Osteoblast (primary cell): Measurements from ENCODE around the gene MISP. TPM values are rescaled to one million over a fixed set of nuclear protein-coding genes. Genes with fewer than 3 reads are reported as not detected.

ENCODE experiments used
- DNase-seq: peaks from one replicate; pipeline ENCODE4 v3.0.0; 2011; ENCODE audit warnings: low spot score, mixed read lengths; ENCODE audit not compliant: insufficient read length; ENCODE audit errors: missing footprints
- H2AFZ ChIP-seq: 2 replicates; pipeline ENCODE4 v1.6.0; 2011; ENCODE audit warnings: mild to moderate bottlenecking, low read length
- H3K27ac ChIP-seq: 2 replicates; pipeline ENCODE4 v1.5.1; 2011; ENCODE audit warnings: mild to moderate bottlenecking, low read depth, low read length, moderate library complexity
- H3K27me3 ChIP-seq: 2 replicates; pipeline ENCODE4 v1.6.0; 2012; ENCODE audit warnings: mild to moderate bottlenecking, control low read depth, inconsistent platforms, low read length, moderate library complexity; ENCODE audit not compliant: insufficient read depth
- H3K36me3 ChIP-seq: 2 replicates; pipeline ENCODE4 v1.5.1; 2011; ENCODE audit warnings: mild to moderate bottlenecking, low read length, control low read depth, moderate library complexity; ENCODE audit not compliant: insufficient read depth
- H3K4me1 ChIP-seq: 2 replicates; pipeline ENCODE4 v1.5.1; 2011; ENCODE audit warnings: mild to moderate bottlenecking, low read length, control low read depth, moderate library complexity; ENCODE audit not compliant: insufficient read depth
- H3K4me2 ChIP-seq: 2 replicates; pipeline ENCODE4 v1.6.0; 2011; ENCODE audit warnings: mild to moderate bottlenecking, low read length; ENCODE audit not compliant: insufficient read depth
- H3K4me3 ChIP-seq: fragments of 200-600 bp; sonication (generic); 3 replicates; pipeline ENCODE4 v1.5.1; 2012; ENCODE audit warnings: mild to moderate bottlenecking, low read length, inconsistent platforms; ENCODE audit not compliant: insufficient read depth
- H3K79me2 ChIP-seq: 2 replicates; pipeline ENCODE4 v1.6.0; 2012; ENCODE audit warnings: mild to moderate bottlenecking, low read length, control low read depth, inconsistent platforms; ENCODE audit not compliant: insufficient read depth
- H3K9me3 ChIP-seq: 2 replicates; pipeline ENCODE4 v1.5.1; 2011; ENCODE audit warnings: low read depth, low read length, control low read depth
- H4K20me1 ChIP-seq: 2 replicates; pipeline ENCODE4 v1.6.0; 2012; ENCODE audit warnings: mild to moderate bottlenecking, low read length, control low read depth; ENCODE audit not compliant: insufficient read depth
- CTCF ChIP-seq: IDR thresholded peaks from 2 replicates; pipeline ENCODE4 v1.5.1; 2011; ENCODE audit warnings: mild to moderate bottlenecking, low read depth, low read length, moderate library complexity; ENCODE audit errors: extremely low read depth
- total RNA-seq: library from RNA; depleted of rRNA; stranded (reverse); fragments of >200 nt; gene quantifications from 2 replicates; pipeline ENCODE4 v1.2.3, GENCODE V29; 2012

Gene MISP
- total RNA-seq, 1 donor, result 0.36 TPM

GRCh38 chr19:776549-776948, 25.6 kb downstream of the MISP start:
- H3K27me3 ChIP-seq, result no peaks in the 10 kb centered on the region
- H3K4me3 ChIP-seq, result no peak overlapping the region
- no peaks in the 10 kb centered on the region for H4K20me1 ChIP-seq
- peaks cover 4% of the 10 kb centered on the region for H3K4me1 ChIP-seq
- no peaks in the 10 kb centered on the region for H3K79me2 ChIP-seq
- H3K4me2 ChIP-seq, result no peak overlapping the region
- no peak overlapping the region for H3K27ac ChIP-seq
- DNase-seq, result peak; percentile 8
- no peak for TF ChIP-seq CTCF
- no peak overlapping the region for H2AFZ ChIP-seq
- H3K9me3 ChIP-seq, result no peaks in the 10 kb centered on the region
- H3K36me3 ChIP-seq, result no peaks in the 10 kb centered on the region

GRCh38 chr19:778910-779653, 28.2 kb downstream of the MISP start:
- H3K79me2 ChIP-seq, result no peaks in the 10 kb centered on the region
- peak overlapping the region; percentile 27 for H3K4me3 ChIP-seq
- TF ChIP-seq CTCF, result no peak
- peaks cover 18% of the 10 kb centered on the region for H3K4me1 ChIP-seq
- peak; percentile 95 for DNase-seq
- H2AFZ ChIP-seq, result peak overlapping the region; percentile 90
- H4K20me1 ChIP-seq, result no peaks in the 10 kb centered on the region
- peak overlapping the region; percentile 79 for H3K27ac ChIP-seq
- H3K36me3 ChIP-seq, result no peaks in the 10 kb centered on the region
- H3K27me3 ChIP-seq, result no peaks in the 10 kb centered on the region
- H3K4me2 ChIP-seq, result peak overlapping the region; percentile 29
- H3K9me3 ChIP-seq, result no peaks in the 10 kb centered on the region

GRCh38 chr19:780935-781334, 30.0 kb downstream of the MISP start:
- Histone ChIP-seq H3K4me1 (peaks cover 18% of the 10 kb centered on the region), H3K4me3 (no peak overlapping the region), H3K9me3 (no peaks in the 10 kb centered on the region), H3K79me2 (no peaks in the 10 kb centered on the region), H3K36me3 (no peaks in the 10 kb centered on the region), H4K20me1 (no peaks in the 10 kb centered on the region), H3K27me3 (no peaks in the 10 kb centered on the region), H2AFZ (no peak overlapping the region), H3K4me2 (no peak overlapping the region), H3K27ac (no peak overlapping the region)
- DNase-seq, result peak; percentile 26
- TF ChIP-seq CTCF, result no peak

GRCh38 chr19:781800-782184, 30.9 kb downstream of the MISP start:
- H3K27ac ChIP-seq, result no peak overlapping the region
- no peaks in the 10 kb centered on the region for H3K9me3 ChIP-seq
- H3K4me2 ChIP-seq, result peak overlapping the region; percentile 80
- H2AFZ ChIP-seq, result no peak overlapping the region
- H3K36me3 ChIP-seq, result no peaks in the 10 kb centered on the region
- no peaks in the 10 kb centered on the region for H4K20me1 ChIP-seq
- no peak for DNase-seq
- H3K4me3 ChIP-seq, result peak overlapping the region; percentile 59
- H3K79me2 ChIP-seq, result no peaks in the 10 kb centered on the region
- H3K4me1 ChIP-seq, result peaks cover 18% of the 10 kb centered on the region
- TF ChIP-seq CTCF, result no peak
- H3K27me3 ChIP-seq, result no peaks in the 10 kb centered on the region
